Measurements from ENCODE around the gene GPR50.

GPR50 gene

DNA sequence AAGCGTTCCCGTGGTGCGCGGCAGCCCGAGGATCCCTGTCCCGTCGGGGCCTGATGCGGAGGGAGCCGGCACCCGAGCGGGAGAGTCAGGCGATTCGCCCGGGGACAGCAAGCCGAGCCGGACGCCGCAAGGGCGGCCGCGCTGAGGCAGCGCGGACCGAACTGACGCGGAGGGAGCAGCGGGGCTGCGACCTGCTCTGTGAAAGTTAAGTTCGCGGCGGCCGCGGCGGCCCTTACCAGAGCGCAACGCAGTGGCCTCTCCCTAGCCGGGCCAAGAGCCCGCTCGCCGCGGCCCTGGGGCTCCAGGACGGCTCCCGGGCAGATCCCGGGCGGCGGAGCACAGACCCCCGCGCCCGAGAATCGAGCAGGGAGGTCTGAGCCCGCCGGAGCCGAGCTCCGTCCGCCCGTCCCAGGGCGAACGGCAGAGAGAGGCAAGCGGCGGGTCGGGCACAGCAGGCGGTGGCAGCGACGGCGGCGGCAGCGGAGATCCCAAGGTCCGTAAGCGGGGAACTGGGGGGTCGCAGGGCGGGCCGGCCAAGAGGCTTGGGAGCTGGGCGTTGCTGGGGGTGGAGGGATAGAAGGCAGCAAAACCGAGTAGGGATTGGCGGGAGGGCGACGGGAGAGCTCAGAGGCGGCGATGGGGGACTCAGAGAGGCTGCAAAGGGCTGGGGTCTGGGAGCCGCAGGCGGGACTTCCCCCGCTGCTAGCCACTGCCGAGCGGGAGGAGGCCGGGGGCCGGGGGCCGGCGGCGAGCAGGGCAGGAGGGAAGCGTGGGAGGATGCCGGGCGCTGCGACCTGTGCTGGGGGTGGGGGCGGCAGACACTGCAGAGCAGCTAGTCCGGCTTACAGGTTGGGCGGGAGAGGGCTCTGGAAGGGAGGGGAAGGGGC is 1.0 kb downstream of the GPR50 start:
- Histone ChIP-seq H3K27me3 (ENCODE audit: control insufficient read depth, insufficient read depth, low read length) (peaks cover 68% of the 10 kb centered on the region), H3K9ac (ENCODE audit: low read length) (no peak overlapping the region), H3K9me3 (ENCODE audit: control insufficient read depth, low read depth, low read length) (peaks cover 13% of the 10 kb centered on the region), H3K27ac (ENCODE audit: low read length) (no peak overlapping the region), H3K4me1 (ENCODE audit: control insufficient read depth, low read depth, low read length) (peaks cover 4% of the 10 kb centered on the region), H3K4me3 (ENCODE audit: low read length) (peak overlapping the region; percentile 52), H3K36me3 (ENCODE audit: control insufficient read depth, low read depth, low read length) (no peaks in the 10 kb centered on the region)

DNA sequence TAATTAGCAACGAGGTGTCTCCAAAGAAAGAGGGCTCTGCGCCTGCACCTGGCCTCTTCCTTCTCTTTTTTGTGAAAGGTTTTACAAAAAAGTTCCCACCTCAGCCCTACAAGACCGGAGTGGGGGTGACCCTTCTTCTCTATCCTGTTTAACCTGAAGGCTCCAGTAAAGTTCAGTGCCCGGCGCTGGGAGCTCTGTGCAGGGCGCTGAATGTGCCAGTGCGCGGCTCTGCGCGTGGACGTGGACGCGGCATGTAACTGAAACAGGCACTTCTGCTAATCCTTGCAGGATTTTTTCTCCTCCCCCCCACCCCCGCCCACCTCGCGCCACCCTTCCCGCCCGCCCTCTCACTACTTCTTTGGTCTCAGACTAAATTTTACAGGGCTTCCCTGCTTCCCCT is 2.4 kb downstream of the GPR50 start:
- peak overlapping the region; percentile 52 for H3K4me3 ChIP-seq (ENCODE audit: low read length)
- H3K27me3 ChIP-seq (ENCODE audit: control insufficient read depth, insufficient read depth, low read length) = peaks cover 73% of the 10 kb centered on the region
- no peak overlapping the region for H3K9ac ChIP-seq (ENCODE audit: low read length)
- H3K27ac ChIP-seq (ENCODE audit: low read length) = no peak overlapping the region
- H3K9me3 ChIP-seq (ENCODE audit: control insufficient read depth, low read depth, low read length) = peaks cover 19% of the 10 kb centered on the region
- peaks cover 4% of the 10 kb centered on the region for H3K4me1 ChIP-seq (ENCODE audit: control insufficient read depth, low read depth, low read length)
- H3K36me3 ChIP-seq (ENCODE audit: control insufficient read depth, low read depth, low read length) = no peaks in the 10 kb centered on the region

DNA sequence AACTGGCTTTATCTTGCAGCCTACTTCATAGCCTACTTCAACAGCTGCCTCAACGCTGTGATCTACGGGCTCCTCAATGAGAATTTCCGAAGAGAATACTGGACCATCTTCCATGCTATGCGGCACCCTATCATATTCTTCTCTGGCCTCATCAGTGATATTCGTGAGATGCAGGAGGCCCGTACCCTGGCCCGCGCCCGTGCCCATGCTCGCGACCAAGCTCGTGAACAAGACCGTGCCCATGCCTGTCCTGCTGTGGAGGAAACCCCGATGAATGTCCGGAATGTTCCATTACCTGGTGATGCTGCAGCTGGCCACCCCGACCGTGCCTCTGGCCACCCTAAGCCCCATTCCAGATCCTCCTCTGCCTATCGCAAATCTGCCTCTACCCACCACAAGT is 4.0 kb downstream of the GPR50 start:
- Histone ChIP-seq H3K4me1 (ENCODE audit: control insufficient read depth, low read depth, low read length) (peaks cover 4% of the 10 kb centered on the region), H3K27me3 (ENCODE audit: control insufficient read depth, insufficient read depth, low read length) (peaks cover 60% of the 10 kb centered on the region), H3K36me3 (ENCODE audit: control insufficient read depth, low read depth, low read length) (no peaks in the 10 kb centered on the region), H3K9ac (ENCODE audit: low read length) (no peak overlapping the region), H3K4me3 (ENCODE audit: low read length) (no peak overlapping the region), H3K27ac (ENCODE audit: low read length) (no peak overlapping the region), H3K9me3 (ENCODE audit: control insufficient read depth, low read depth, low read length) (peaks cover 19% of the 10 kb centered on the region)

DNA sequence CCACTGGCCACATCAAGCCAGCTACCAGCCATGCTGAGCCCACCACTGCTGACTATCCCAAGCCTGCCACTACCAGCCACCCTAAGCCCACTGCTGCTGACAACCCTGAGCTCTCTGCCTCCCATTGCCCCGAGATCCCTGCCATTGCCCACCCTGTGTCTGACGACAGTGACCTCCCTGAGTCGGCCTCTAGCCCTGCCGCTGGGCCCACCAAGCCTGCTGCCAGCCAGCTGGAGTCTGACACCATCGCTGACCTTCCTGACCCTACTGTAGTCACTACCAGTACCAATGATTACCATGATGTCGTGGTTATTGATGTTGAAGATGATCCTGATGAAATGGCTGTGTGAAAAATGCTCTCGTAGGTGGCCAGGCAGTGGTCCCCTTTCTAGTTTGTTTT is 4.7 kb downstream of the GPR50 start:
- Histone ChIP-seq H3K4me1 (ENCODE audit: control insufficient read depth, low read depth, low read length) (peaks cover 4% of the 10 kb centered on the region), H3K27me3 (ENCODE audit: control insufficient read depth, insufficient read depth, low read length) (peaks cover 54% of the 10 kb centered on the region), H3K9ac (ENCODE audit: low read length) (no peak overlapping the region), H3K9me3 (ENCODE audit: control insufficient read depth, low read depth, low read length) (peaks cover 17% of the 10 kb centered on the region), H3K4me3 (ENCODE audit: low read length) (no peak overlapping the region), H3K27ac (ENCODE audit: low read length) (no peak overlapping the region), H3K36me3 (ENCODE audit: control insufficient read depth, low read depth, low read length) (no peaks in the 10 kb centered on the region)

DNA sequence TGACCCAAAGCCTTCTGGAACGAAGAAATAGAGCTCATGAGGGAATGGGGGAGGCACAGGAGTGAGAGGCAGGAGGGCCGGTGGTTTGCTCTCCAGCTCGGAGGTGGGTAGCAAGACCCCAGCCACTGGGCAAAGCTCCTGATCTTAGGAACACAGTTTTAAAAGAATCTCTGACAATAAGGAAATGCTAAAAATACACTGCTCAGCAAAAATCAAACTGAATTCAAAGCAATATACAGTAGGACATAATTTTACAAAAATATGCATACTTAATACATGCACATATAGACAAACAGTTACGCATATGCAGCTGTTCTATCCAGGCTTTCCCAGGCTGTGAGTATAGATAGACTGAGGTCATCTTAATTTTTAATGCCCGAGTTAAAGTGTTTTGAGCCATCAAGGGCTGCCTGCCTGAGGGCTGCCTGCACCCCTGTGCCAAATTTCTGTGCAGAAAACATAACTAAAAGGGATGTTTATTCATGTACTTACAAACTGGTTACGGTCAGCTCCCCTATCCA is 6.9 kb downstream of the GPR50 start:
- H3K4me3 ChIP-seq (ENCODE audit: low read length) = peak overlapping the region; percentile 41
- peaks cover 15% of the 10 kb centered on the region for H3K9me3 ChIP-seq (ENCODE audit: control insufficient read depth, low read depth, low read length)
- H3K27ac ChIP-seq (ENCODE audit: low read length) = no peak overlapping the region
- H3K36me3 ChIP-seq (ENCODE audit: control insufficient read depth, low read depth, low read length) = no peaks in the 10 kb centered on the region
- H3K9ac ChIP-seq (ENCODE audit: low read length) = no peak overlapping the region
- peaks cover 4% of the 10 kb centered on the region for H3K4me1 ChIP-seq (ENCODE audit: control insufficient read depth, low read depth, low read length)
- H3K27me3 ChIP-seq (ENCODE audit: control insufficient read depth, insufficient read depth, low read length) = peaks cover 38% of the 10 kb centered on the region

DNA sequence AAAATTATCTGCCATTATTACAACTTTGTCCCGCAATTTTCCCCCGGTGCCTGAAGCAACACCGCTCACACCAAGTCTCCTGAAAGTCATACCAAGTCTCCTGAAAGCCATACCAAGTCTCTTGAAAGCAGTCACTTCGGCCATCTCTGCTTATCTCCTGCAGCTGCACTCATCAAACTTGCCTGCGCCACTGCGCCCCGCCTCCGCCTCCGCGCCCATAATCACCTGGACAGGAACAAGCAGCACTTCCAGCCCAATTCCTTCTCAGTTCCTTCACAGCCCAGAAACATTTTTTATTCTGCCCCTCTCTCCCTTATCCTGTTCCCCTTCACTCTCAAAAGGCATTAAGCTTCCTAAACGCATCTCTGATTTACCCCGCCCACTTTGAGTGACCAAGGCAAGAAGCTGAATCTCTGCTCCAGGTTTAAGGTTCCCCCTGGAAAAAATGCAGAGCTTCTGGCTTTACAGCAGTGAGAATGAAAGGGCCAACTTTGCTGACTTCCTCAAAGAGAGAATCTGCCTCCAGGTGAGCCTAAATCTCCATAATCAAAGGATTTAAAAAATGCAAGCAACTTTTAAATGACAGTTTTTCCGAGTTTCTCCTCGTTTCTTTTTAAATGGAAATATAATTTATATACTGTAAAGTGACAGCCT is 7.7 kb downstream of the GPR50 start:
- Histone ChIP-seq H3K36me3 (ENCODE audit: control insufficient read depth, low read depth, low read length) (no peaks in the 10 kb centered on the region), H3K4me3 (ENCODE audit: low read length) (peak overlapping the region; percentile 41), H3K9me3 (ENCODE audit: control insufficient read depth, low read depth, low read length) (peaks cover 15% of the 10 kb centered on the region), H3K27me3 (ENCODE audit: control insufficient read depth, insufficient read depth, low read length) (peaks cover 33% of the 10 kb centered on the region), H3K4me1 (ENCODE audit: control insufficient read depth, low read depth, low read length) (peaks cover 4% of the 10 kb centered on the region), H3K9ac (ENCODE audit: low read length) (peak overlapping the region; percentile 16), H3K27ac (ENCODE audit: low read length) (no peak overlapping the region)

DNA sequence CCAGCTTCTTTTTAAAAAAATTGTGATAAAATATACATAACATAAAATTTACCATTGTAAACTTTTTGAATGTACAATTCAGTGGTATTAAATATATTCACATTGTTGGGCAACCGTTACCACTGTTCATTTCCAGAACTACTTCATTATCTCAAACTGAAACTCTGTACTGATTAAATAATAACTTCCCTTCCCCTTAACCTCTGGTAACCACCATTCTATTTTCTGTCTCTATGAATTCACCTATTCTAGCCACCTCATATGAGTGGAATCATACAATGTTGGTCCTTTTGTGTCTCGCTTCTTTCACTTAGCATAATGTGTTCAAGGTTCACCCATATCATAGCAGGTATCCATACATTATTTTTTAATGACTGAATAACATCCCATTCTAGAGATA is 8.3 kb downstream of the GPR50 start:
- Histone ChIP-seq H3K9ac (ENCODE audit: low read length) (no peak overlapping the region), H3K27ac (ENCODE audit: low read length) (no peak overlapping the region), H3K36me3 (ENCODE audit: control insufficient read depth, low read depth, low read length) (no peaks in the 10 kb centered on the region), H3K4me3 (ENCODE audit: low read length) (no peak overlapping the region), H3K9me3 (ENCODE audit: control insufficient read depth, low read depth, low read length) (peaks cover 14% of the 10 kb centered on the region), H3K27me3 (ENCODE audit: control insufficient read depth, insufficient read depth, low read length) (peaks cover 29% of the 10 kb centered on the region), H3K4me1 (ENCODE audit: control insufficient read depth, low read depth, low read length) (peaks cover under 1% of the 10 kb centered on the region)

DNA sequence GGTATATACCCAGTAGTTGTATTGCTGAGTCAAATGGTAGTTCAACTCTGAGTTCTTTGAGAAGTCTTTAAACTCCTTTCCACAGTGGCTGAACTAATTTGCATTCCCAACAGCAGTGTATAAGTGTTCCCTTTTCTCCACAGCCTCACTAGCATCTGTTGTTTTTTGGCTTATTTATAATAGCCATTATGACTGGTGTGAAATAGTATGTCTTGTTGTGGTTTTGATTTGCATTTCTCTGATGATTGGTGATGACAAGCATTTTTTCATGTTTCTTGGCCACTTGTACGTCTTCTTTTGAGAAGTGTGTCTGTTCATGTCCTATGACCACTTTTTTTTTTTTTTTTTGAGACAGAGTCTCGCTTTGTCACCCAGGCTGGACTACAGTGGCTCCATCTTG is 30.5 kb downstream of the GPR50 start:
- Histone ChIP-seq H3K4me3 (ENCODE audit: low read length) (no peak overlapping the region), H3K9ac (ENCODE audit: low read length) (no peak overlapping the region), H3K27ac (ENCODE audit: low read length) (no peak overlapping the region), H3K9me3 (ENCODE audit: control insufficient read depth, low read depth, low read length) (peaks cover 10% of the 10 kb centered on the region), H3K4me1 (ENCODE audit: control insufficient read depth, low read depth, low read length) (no peaks in the 10 kb centered on the region), H3K27me3 (ENCODE audit: control insufficient read depth, insufficient read depth, low read length) (no peaks in the 10 kb centered on the region), H3K36me3 (ENCODE audit: control insufficient read depth, low read depth, low read length) (no peaks in the 10 kb centered on the region)

DNA sequence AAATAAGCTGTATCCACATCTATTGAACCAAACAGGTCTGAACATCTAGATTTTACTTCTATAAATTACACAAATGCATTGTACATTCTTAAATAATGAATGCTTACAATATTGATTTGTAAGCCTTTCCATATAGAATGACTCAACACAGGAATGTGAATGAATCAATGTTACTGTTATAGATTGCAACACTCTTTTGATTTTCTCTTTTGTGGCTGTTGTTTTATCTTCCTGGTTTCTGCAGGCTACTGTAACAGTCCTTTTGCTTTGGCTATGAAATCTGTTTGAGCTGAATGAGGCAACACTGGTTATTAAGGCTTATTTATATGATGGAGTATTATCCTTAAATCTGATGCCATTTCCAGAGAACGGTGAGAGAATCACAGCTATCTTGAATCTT is 49.5 kb downstream of the GPR50 start:
- peaks cover 11% of the 10 kb centered on the region for H3K9me3 ChIP-seq (ENCODE audit: control insufficient read depth, low read depth, low read length)
- H3K27me3 ChIP-seq (ENCODE audit: control insufficient read depth, insufficient read depth, low read length) = peaks cover 23% of the 10 kb centered on the region
- H3K27ac ChIP-seq (ENCODE audit: low read length) = no peak overlapping the region
- H3K4me1 ChIP-seq (ENCODE audit: control insufficient read depth, low read depth, low read length) = no peaks in the 10 kb centered on the region
- no peak overlapping the region for H3K9ac ChIP-seq (ENCODE audit: low read length)
- no peaks in the 10 kb centered on the region for H3K36me3 ChIP-seq (ENCODE audit: control insufficient read depth, low read depth, low read length)
- H3K4me3 ChIP-seq (ENCODE audit: low read length) = no peak overlapping the region

DNA sequence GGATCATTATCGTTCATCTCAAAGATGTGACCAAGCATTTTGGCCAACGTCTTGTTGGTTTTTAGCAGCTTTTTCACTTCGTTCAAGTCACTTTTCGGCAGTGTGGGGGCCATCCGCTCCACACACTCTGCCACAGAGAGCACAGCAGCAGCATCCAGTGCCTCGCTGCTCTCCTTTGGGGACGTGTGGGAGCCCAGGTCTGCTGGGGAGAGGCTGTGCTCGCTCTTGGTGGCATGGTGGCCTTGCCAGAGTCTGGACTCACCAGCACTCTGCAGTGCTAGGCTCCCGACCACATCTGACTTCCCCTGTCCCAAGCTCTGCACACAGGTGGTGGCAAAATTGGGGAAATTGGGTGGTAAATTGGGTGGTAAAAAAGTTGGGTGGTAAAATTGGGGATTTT is 50.6 kb downstream of the GPR50 start:
- no peak overlapping the region for H3K9ac ChIP-seq (ENCODE audit: low read length)
- H3K9me3 ChIP-seq (ENCODE audit: control insufficient read depth, low read depth, low read length) = peaks cover 9% of the 10 kb centered on the region
- peaks cover 23% of the 10 kb centered on the region for H3K27me3 ChIP-seq (ENCODE audit: control insufficient read depth, insufficient read depth, low read length)
- no peaks in the 10 kb centered on the region for H3K36me3 ChIP-seq (ENCODE audit: control insufficient read depth, low read depth, low read length)
- H3K4me1 ChIP-seq (ENCODE audit: control insufficient read depth, low read depth, low read length) = no peaks in the 10 kb centered on the region
- H3K4me3 ChIP-seq (ENCODE audit: low read length) = no peak overlapping the region
- H3K27ac ChIP-seq (ENCODE audit: low read length) = no peak overlapping the region

DNA sequence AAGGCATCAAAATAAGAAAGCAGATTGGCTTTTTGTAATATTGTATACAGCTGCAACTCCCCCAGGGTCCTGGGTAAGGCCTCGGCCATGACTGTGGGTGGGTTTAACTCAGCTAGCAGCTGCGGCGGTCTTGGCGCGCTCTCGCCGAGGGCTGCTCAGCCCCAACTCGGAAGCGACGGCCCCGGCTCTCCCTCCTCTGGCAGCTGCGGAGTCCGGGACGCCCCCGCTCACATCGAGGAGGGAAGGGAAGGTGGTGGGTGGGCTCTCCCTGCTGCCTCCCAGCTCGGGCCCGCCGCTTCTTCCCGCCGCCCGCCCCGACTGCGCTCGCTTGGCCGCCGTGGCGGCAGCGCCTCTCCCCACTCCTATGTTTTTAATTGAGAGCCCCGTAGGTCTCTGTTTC is 51.2 kb downstream of the GPR50 start:
- Histone ChIP-seq H3K9me3 (ENCODE audit: control insufficient read depth, low read depth, low read length) (peaks cover 9% of the 10 kb centered on the region), H3K4me1 (ENCODE audit: control insufficient read depth, low read depth, low read length) (no peaks in the 10 kb centered on the region), H3K36me3 (ENCODE audit: control insufficient read depth, low read depth, low read length) (no peaks in the 10 kb centered on the region), H3K9ac (ENCODE audit: low read length) (no peak overlapping the region), H3K27me3 (ENCODE audit: control insufficient read depth, insufficient read depth, low read length) (peaks cover 23% of the 10 kb centered on the region), H3K4me3 (ENCODE audit: low read length) (no peak overlapping the region), H3K27ac (ENCODE audit: low read length) (no peak overlapping the region)
